HG03520 (cell line): ENCODE measurements around the gene CMTM5.
"Not testable (repeated sequence)": the region's sequence is repeated elsewhere in the genome, so short reads cannot be mapped to it uniquely, and the experiment has no call there.

Experiments used
- ATAC-seq: cut with Tn5 transposase; IDR thresholded peaks from one replicate; pipeline ENCODE4 v1.9.1; 2021; ENCODE audit warnings: mild to moderate bottlenecking, moderate library complexity; ENCODE audit not compliant: unreplicated experiment

Gene CMTM5

DNA sequence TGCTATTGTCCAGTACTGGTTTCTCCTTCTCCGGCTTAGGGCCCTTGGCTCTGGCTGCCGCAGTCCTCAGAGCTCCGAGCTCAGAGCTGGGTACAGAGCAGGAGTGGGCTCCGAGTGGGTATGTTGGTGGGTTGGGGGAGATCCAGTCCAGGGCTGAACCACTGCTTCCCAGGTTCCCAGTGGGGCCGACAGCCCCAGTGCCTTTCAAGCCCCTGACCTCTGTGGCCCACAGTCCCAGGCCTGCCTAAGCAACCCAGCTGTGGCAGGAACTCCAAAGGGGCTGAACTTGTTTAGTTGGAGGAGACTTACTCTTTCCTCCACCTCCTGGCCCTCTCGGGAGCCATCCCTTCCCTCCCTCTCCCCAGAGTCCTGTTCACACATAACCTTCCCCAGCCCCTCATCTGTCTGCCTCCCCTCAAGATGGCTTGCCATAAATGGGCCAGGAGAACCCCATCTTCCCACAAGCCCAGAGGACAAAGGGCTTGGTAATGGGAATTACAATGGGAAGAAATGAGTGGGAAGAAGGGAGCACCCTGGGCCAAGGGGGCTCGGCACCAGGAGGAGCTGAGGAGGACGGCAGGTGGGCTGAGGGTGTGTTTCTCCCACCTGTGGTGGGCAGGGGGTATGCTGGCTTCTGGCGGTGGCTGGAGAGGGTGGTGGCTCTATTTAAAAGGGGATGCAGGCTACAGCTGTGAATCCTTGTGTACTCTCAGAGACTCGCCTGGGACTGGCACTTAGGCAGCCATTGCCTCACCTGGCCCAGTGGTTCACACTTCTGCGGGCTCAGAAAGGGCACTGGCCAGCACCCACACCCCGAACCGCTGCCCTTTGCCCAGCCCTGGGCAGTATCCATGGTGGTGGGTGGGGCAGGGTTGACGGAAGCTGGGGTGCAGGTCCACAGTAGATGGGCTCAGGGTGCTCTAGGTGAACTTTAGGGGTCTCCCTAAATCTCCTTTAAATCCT, 35.0 kb downstream of the CMTM5 start:
- ATAC-seq, result no peak

DNA sequence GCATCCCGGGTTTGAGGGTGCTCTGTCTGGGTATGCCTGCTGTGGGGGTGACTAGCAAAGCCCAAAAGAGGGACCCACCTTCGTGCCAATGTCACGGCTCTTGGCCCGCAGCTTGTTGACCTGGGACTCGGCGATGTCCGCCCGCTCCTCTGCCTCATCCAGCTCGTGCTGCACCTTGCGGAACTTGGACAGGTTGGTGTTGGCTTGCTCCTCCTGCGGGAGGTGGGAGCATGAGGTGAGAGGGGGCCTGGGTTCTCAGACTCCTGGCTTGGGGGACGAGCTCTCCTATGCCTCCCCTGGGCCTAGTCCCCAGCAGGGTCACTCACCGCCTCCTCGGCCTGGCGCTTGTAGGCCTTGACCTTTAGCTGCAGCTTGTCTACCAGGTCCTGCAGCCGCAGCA, 36.8 kb downstream of the CMTM5 start:
- ATAC-seq, result no peak

DNA sequence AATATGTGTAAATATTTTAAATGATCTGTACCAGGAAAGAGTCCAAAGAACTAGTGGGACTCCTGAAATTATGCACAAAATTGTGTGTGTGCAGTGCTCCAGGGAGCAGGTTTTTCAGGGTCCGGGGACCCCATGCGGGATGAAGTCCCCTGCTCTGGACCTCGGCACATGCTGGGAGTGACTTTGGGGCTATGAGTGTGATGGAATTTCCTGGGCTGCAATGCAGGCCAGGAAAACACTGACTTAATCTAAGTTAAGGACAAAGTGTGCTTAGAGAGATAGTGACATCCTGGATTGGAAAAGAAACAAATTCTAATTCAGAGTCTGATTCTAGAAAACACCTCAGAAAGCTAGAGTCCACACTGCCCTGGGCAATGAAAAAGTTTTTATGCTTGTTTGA, 37.4 kb downstream of the CMTM5 start:
- ATAC-seq, result no peak

DNA sequence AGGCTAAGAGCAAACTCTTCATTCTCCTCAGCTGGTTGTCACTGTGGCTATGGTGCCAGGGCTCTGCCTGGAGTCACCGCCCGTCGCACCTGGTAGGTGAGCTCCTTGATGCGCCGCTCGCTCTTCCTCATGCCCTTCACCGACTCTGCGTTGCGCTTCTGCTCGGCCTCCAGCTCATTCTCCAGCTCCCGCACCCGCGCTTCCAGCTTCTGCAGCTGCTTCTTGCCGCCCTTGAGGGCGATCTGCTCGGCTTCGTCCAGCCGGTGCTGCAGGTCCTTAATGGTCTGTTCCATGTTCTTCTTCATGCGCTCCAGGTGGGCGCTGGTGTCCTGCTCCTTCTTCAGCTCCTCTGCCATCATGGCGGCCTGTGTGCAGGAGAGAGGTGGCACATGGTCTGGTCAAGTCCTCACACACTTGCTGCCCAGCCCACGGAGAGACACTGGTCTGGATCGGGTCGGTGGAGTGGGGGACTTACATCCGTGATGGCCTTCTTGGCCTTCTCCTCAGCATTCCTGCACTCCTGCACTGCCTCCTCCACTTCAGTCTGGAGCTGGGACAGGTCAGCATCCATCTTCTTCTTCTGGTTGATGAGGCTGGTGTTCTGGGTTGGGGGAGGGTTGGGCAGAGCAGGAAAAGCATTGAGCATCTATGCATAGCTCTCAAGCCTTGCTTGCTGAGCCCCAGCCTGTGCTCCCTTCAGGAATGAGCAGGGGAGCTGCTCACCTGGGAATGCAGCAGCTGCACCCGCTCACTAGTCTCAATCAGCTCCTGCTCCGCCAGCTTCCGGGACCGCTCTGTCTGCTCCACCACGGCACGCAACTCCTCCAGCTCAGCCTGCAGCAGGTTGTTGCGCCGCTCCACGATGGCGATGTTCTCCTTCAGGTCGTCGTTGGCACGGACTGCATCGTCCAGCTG, 38.3 kb downstream of the CMTM5 start:
- ATAC-seq, result no peak

DNA sequence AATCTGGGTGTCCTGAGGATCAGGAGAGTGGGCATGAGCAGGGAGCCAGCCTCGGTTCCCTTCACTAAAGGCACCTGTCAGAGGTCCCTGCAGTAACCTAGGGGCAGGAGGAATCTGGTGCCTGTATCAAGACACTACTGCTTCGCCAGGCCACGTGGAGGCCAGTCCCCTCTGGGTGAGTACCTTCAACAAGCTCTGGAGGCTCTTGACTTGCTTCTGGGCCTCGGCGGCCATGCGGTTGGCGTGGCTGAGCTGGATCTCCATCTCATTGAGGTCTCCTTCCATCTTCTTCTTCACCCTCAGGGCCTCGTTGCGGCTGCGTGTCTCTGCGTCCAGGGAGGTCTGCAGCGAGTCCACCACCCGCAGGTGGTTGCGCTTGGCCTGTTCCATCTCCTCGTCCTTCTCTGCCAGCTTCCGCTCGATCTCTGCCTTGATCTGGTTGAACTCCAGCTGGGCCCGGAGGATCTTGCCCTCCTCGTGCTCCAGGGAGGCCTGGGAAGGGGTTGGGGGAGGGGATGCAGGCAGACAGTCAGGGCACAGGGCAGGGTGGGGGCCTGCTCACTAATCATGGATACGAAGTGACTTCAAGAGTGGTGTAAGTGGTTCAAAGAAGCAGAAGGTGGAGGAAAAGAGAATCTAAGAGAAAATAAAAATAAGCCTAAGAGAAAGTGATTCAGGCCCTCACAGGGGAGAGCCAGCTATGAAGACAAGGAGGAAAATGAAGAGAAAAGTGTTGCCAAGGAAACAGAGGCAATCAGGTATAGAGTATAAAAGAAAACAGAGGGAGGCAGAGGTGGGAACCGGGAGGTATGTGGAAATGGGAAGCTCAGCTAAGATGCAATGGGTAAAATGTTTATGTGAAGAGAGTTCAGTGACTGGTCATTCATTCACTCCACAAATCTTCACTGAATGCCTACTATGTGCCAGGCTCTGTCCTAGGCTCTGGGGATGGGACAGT, 39.3 kb downstream of the CMTM5 start:
- ATAC-seq, result no peak

DNA sequence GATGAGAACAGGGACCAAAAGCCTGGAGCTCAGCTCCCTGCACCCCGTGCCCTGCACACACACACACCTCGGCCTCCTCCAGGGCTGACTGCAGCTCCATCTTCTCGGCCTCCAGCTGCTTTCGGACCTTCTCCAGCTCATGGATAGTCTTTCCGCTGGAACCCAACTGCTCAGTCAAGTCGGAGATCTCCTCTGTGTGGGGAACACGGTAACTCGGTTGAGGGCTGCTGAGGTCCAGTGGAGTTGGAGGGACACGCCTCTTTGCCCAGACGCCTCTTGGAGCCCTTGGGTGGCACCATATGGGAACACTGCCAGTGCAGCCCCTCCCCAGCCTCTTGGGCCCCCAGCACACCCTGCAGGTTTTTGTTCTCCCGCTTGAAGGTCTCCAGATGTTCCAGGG, 40.0 kb downstream of the CMTM5 start:
- no peak for ATAC-seq

DNA sequence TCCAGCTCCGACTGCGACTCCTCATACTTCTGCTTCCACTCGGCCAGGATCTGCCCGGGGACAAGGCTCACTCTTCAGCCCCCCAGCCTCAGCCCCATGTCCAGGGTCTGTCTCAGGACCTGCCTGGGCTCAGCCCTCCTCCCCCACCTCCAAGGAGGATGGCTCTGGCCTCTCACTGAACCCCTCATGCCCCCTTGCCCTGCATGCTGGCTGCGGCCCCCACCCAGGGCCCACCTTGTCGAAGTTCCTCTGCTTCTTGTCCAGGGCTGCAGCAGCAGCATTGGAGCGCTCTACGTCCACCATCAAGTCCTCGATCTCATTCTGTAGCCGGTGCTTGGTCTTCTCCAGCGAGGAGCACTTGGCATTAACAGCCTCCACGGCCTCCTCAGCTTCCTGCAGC, 40.4 kb downstream of the CMTM5 start:
- not testable (repeated sequence) for ATAC-seq

DNA sequence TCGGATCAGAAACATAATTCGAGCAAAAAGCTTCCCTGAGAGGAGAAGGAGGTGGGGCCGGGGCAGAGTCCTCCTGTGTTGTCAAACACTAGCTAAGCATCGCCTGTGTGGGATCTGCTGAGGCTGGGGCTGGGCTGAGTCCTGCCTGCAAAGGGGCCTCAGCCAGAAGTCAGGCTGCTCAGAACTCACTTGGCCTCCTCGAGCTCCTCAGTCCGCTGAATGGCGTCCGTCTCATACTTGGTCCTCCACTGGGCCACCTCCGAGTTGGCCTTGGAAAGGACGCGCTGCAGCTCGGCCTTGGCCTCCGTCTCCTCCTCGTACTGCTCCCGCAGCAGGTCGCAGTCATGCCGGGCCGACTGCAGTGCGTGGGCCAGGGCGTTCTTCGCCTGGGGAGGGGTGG, 41.2 kb downstream of the CMTM5 start:
- no peak for ATAC-seq

DNA sequence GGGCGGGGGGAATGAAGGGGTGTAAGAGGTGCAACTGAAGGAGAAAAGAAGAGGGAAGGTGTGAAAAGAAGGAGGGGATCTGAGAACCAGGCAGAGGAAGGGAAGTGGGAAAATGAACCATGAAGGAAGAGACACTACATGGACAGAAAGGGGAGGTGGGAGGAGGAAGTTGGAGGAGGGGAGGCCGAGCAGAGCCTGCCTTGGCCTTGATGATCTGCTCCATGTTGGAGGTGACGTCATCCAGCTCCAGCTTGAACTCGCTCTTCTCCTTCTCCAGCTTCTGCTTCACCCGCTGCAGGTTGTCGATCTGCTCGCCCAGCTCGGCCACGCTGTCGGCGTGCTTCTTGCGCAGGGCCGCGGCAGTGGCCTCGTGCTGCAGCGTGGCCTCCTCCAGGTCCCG, 42.8 kb downstream of the CMTM5 start:
- ATAC-seq, result not testable (repeated sequence)

DNA sequence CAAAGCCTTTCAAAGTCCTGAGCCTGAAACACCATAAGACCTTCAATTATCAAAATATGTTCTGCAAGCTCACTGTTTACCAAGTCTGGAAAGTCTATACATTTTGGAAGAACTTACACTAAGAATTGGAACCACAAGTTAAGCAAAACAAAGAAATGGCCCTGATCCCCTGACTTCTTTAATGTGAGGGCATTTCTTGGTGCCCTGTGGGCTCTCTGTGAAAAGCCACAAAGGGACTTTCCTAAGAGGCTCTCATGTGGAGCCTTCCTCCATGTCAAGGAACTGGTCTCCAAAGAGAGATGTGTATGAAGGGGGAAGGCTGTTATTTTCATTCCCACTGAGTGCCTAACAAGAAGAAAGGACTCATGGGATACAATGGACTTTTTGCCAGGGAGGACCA, 44.7 kb downstream of the CMTM5 start:
- no peak for ATAC-seq

DNA sequence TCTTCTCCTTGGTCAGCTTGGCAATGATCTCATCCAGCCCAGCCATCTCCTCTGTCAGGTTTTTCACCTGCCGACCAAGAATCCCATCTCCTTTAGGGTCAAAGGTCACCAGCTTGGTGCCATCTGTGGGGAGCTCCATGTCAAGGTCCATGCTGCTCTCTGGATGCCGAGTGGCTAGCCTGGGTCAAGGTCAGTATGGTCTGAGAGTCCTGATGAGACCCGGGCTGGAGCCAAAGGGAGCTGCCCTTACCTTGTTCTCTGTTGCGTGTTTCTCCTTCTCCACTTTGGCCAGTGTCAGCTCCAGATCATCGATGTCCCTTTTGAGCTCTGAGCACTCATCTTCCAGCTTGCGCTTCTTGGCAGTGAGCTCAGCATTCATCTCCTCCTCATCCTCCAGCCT, 46.8 kb downstream of the CMTM5 start:
- ATAC-seq, result no peak

DNA sequence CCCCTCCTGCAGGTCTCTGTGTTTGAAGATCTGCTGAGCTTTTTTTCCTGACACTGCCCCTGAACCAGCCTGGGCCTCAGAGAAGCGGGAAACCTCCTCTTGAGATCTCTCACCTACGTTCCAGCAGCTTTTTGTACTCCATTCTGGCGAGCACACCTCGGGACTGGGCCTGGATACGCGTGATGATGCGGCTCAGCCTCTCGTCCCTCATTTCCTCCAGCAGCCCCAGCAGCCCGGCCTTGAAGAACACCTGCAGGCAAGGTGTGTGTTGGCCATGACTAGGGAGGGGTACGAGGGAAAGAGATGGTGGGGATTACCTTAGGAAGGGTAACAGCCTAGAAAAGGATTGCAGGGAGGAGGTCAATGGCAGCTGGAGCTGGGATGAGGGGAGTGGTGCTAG, 48.3 kb downstream of the CMTM5 start:
- ATAC-seq, result no peak

DNA sequence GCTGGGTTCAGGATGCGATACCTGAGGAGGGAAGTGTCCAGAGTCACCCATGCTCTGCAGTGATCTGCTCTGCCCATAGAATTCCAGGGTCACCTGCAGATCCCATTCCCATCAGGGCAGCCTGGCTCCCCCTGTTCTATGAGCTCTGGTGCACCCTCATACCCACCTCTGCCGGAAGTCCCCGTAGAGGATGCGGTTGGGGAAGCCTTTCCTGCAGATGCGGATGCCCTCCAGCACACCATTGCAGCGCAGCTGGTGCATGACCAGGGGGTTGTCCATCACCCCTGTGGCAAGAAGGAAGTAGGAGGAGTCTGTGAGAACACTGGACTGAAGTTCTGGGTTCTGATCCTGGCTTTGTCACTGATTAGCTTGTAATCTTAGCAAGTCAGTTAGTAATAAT, 49.0 kb downstream of the CMTM5 start:
- not testable (repeated sequence) for ATAC-seq

DNA sequence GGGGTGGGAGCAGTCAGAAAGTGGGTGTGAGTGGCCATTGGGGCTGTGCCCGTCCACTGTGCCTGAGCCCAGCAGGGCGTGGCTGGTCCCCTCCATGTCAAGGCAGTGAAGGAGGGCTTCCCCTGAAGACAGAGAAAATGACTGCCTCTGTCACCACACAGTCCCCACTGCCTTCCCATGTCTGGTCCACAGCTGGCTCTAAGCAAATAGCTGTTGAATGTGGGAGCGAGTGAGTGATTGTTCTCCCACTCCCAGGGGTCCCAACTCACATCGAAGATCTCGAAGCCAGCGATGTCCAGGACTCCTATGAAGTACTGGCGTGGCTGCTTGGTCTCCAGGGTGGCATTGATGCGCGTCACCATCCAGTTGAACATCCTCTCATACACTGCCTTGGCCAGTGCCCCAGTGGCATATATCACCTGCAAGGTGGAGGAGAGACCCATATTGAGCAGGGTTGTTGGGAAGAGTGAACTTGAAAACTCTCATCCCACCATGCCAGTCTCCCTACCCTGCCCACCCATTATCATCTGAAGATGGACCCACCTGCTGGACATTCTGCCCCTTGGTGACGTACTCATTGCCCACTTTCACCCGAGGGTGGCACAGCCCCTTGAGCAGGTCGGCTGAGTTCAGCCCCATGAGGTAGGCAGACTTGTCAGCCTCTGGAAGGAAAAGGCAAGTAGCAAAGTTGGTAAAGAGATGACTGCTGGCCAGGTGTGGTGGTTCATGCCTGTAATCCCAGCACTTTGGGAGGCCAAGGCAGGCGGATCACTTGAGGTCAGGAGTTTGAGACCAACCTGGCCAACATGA, 52.0 kb downstream of the CMTM5 start:
- ATAC-seq, result no peak
